HPDE6-E6E7 (cell line): ENCODE results near the gene KIF5A.

Source experiments
- DNase-seq: peaks from one replicate; pipeline ENCODE4 v3.0.0; 2011; ENCODE audit warnings: missing footprints; ENCODE audit errors: extremely low spot score

The KIF5A gene

DNA sequence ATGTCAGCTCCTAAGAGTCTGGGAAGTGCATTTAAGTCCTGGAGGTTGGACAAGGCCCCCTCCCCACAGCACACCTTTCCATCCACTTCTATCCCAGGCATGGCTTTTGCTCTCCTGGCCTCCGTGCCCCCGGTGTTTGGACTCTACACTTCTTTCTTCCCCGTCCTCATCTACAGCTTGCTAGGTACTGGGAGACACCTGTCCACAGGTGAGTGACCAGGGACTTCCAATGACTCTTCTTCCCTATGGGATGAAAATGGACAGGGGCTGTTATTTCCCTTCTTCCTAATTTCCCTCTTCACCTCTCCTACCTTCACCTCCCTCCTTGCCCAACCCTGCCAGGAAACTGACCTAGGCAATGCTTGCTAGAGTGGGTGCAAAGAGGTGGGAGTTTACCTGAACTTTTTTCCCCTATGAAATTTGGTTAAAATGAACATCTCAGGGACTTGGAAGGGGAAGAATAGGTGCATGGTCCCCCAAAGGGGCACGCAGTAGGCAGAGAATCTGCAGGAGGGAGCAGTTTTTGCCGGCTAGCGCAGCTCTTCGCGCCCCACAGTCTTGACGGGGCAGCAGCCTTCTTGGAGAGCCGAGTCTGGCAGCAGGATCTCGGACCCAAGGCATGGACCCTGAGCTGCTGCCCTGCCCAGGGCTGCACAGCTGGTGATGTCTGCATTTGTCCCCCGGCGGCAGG is 70.5 kb downstream of the KIF5A start:
- DNase-seq, result no peak

DNA sequence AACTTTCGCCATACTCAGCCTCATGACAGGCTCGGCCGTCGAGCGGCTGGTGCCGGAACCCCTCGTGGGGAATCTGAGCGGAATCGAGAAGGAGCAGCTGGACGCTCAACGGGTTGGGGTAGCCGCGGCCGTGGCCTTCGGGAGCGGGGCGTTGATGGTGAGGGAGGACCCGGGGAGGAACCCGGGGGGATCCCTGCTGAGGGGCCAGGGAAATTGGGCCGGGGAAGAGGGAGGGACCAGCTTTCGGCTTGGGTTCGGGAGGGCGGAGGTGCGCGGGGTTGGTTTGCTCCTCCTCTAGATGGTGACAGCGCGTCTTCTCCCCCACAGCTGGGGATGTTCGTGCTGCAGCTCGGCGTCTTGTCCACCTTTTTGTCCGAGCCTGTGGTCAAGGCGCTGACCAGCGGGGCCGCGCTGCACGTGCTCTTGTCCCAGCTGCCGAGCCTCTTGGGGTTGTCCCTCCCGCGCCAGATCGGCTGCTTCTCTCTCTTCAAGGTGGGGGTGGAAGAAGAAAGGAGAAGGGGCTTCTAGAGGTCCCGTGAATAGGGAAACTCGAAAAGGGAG is 71.2 kb downstream of the KIF5A start:
- no peak for DNase-seq

DNA sequence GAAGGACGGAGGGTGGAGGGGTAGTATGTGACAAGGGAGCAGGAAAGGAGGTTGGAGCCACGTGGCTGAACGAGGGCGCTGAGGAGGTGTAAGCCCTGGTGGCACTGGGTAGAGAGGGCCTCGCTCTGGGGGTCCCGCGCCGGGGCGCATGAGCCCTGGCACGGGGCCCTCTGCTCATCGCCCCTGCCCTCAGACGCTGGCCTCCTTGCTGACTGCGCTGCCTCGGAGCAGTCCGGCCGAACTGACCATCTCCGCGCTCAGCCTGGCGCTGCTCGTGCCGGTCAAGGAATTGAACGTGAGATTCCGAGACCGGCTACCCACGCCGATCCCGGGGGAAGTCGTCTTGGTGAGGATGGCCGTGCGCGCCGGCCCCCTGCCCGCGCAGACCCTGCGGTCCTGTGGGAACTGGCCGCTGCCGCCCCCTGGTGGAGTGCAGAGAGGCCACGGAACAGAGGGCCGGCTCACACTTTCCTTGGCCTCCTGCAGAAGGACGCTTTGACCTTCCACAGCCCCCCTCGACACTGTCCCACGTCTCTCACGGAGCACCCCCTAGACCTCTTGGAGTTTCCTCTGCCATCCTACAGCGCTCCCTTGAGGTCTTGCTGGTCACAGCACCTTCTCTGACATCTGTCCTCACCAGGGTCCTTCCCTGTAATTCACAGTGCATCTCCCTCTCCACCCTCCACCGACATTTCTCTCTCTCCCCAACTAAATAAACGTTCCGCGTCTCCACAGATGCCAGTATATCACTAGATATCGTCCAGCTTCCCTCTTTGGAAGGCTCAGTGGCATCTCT is 71.9 kb downstream of the KIF5A start:
- no peak for DNase-seq

DNA sequence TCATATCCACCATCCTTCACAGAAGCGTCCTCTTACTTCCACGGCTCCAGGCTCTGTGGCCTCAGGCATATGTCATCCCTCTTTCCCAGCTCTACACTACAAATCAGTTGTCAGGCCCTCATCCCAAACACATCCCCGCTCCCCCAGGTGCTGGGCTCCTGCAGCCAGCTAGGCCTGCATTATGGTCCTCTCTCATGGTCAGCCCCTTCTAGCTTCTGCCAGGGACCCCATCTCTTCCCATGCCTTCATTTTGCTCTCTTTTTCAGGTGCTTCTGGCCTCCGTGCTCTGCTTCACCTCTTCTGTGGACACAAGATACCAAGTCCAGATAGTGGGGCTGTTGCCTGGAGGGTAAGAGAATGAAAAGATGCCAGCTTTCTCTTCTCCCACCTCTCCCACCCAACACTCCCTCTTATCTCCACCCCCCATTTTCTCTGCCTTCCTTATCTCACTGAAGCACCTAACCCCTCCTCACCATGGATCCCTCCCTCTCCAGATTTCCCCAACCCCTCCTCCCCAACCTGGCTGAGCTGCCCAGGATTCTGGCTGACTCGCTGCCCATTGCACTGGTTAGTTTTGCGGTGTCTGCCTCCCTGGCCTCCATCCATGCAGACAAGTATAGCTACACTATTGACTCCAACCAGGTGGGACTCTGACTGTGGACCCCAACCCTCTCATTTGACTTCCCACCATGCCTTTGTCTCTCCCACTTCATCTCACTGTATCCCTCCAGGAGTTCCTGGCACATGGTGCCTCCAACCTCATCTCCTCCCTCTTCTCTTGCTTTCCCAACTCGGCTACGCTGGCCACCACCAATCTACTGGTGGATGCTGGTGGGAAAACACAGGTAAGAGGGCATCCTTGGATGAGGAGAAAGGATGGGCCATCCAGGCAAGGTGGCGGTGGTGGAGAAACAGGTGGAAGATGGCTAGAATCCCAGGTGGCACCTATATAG is 72.7 kb downstream of the KIF5A start:
- DNase-seq, result no peak

DNA sequence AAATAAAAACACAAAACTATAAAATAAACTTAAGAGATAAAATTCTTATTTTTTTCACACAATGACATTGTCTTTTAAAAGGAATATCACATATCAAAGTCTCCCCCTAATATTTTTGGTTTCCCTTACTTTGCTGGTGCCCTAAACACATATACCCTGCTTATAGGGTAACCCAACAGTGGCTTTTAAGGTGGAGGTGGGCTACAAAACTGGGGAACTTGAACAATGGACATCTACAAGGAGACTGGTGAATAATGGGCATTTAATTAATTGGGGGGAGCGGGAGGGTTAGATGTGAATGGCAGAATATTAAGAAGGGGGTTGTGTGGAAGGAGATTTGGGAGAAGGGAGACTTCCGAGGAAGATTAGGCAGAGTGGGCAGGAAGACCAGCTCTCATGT is 73.5 kb downstream of the KIF5A start:
- no peak for DNase-seq

DNA sequence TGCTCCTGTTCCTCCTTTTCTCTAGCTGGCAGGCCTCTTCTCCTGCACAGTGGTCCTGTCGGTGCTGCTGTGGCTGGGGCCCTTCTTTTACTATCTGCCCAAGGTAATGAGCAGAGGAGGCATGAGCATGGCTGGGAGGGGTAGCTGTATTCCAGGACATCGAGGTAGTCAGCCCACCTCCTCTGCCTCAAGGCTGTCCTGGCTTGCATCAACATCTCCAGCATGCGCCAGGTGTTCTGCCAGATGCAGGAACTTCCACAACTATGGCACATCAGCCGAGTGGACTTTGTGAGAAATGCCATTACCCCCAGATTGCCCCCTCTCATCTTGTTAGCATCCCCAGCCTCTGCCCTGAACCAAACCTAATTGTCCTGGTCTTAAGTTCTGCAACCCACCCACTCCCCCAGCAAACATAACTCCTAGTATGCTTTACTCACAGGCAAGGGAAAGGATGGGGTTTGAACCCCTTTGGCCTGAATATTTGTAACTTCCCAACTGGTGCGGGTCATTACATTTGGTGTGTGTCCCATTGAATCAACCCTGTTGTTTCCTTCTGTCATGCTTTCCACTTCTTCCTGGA is 74.1 kb downstream of the KIF5A start:
- no peak for DNase-seq

DNA sequence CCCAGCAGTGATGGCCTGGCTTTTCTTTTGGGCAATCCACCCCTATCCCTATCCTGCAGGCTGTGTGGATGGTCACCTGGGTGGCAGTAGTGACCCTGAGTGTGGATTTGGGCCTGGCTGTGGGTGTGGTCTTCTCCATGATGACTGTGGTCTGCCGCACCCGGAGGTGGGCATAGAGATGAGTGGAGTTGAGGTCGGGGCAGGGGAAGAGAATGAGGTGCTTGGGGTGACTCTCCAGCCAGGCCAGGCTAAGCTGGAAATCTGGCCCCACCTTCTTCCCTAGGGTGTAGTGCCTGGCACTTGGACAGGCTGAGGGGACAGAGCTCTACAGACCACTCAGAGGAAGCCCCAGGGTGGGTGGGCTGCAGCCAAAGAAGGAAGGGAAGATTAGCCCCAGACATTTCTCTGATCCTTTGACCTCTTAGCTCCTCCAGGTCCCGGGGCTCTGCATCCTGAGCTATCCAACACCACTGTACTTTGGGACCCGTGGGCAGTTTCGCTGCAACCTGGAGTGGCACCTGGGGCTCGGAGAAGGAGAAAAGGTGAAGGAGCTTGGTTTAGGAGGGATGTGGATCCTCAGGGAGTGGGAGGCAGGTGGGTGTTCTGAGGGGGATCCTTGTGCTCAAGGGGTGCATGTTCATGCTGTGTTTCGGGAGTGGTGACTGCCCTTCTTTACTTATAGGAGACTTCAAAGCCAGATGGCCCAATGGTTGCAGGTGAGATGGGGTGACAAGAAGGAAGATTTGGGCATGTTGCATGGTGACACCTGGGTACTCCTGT is 74.8 kb downstream of the KIF5A start:
- no peak for DNase-seq

DNA sequence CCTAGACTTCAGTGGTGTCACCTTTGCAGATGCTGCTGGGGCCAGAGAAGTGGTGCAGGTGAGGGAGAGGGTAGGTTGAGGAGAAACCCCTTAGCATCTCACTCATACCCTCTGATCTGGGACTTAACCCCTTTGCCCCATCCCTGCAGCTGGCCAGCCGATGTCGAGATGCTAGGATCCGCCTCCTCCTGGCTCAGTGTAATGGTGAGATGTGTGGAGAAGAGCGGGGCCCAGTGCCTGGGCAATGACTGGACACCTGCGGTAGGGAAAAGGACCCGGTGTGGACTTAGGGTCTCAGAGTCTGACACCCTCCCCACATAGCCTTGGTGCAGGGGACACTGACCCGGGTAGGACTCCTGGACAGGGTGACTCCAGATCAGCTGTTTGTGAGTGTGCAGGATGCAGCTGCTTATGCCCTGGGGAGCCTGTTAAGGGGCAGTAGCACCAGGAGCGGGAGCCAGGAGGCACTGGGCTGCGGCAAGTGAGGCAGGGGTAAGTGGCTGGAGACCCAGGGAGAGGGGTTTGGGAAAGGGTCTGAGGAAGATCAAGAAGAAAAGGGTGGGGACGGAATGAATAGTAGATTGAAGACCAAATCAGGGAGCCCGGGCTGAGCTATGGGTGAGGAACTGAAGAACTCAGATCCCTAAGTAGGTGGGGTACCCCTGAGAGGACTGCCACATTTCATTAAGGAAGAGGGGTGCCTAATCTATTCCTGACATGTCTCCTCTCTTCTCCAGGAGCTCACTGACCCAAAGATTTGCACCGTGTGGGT is 75.6 kb downstream of the KIF5A start:
- no peak for DNase-seq

DNA sequence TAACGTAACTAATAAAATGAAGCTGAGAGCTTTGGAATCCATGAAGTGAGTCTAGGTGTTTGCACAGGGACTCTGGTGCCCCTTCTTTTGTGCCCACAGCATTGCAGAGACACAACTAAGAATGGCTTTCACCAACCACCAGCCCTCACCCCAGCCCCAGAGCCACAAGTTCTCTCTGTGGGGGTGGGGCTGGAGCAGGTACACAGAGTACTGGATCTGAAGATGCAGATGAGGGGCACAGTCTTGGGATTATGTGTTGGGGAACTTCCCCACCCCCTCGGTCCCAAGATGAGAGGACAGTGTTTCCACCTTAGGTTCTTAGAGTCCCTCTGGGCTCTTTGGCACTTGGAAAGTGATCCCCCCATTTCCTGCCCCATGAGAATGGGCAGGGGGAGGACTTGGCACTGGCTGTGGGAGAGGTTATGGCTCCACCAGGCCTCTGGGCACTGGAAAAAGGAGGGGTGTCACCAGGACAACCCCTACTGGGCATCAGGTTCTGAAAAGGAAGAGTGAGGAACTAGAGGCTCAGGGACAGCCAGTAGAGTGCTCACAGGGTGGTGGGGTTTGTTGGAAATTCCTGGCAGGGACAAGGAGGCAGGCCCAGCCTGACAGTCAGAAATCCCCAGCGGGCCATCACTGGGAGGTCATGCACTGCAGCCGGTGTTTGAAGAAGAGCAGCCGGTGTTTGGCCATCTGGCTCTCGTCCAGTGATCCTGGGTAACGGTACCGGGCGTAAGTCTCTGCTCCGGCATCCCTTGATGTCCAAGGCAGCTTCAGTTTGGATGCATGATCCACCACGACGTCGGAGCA is 76.5 kb downstream of the KIF5A start:
- no peak for DNase-seq

DNA sequence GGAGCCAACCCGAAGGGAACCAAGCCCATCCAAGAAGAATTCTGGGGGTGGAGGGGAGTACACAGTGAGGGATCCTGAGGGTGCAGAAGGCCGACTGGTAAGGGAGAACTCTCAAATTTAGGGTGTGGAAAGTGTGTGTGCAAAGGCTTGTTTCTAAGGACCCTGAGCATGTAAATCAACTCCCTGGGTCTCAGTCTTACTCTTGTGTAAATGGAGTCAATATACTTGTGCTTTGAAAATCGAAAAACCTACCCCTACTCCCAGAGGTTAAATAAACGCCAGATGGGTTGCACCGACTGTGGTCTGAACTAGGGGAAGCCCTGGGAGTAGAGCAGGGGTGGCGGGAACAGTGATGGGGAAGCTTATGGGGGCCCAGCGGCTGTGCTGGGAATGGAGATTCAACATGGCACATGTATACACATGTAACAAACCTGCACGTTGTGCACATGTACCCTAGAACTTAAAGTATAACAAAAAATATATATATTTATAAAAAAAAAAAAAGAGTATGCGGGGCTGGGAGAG is 77.1 kb downstream of the KIF5A start:
- DNase-seq, result no peak

DNA sequence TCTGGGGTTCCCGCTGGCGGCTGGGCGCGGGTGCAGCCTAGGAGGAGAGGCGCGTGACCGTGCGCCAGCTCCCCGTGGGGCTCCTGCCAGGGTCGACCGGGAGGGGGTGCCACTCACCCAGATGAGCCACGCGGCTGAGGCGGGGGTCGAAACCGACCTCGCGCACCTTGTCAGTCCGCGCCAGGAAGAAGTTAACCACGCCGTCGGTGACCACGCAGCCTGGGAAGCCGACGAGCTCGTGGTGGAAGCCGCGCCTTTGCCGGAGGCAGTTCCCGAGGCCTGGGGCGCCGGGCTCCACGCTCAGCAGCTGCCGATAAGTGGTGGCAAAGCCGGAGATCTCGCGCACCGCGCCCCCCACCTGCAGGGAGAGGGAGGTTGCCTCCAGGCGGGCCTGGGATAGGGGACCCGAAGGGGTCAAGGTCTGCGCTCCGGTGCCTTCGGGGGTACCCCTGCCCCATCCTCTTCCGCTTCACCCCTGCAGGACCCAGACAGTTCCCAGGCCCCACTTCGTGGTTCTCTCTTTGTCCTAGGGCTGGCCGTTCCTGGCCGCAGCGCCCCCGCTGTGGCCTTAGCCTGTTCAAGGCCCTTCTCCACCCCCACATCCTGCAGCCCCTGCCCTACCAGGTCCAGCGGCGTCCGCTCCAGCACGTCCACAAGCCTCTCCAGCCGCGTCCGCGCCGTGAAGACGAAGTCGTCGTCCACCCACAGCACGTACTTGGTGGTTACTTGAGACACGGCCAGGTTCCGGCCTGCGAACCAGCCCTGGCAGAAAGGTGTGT is 77.8 kb downstream of the KIF5A start:
- no peak for DNase-seq

DNA sequence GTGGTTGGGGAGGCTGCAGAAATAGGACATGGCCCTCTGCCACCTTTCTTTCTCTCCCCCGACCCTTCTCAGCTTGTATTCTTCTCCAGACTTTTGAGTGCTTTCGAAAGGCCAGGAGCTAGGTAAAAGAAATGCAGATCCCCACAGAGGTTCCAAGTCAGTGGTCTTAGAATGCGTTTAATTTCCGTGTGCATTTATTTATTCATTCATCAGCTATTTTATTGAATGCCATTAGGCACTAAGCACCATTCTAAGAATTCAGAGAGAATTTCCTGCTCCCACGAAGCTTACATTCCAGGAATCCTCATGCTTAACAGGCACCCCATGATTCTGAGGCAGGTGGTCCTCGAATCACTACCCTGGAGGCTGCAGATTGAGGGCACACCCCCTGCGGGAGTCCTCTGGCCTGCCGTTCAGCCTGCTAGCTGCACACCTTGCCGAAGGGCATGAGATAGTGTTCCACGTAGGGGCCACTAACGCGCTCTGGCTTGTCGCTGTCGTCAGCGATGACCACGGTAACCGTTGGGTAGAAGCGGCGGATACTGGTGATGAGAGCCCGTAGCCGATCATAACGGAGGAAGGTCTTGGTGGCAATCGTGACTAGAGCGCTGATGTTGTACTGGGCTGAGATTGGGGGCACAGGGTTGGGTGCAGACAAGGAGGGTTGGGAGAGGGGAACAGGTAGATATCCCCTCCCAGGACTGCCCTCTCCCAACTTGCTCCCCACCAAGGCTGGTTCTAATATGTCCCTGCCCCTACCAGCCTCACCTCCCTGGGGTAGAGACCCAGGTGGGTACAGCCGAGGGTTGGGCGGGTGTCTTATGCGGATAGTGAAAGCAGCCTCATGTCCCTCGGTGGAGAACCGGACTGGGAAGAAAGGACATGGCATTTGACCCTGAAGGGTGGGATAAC is 78.7 kb downstream of the KIF5A start:
- DNase-seq, result no peak

DNA sequence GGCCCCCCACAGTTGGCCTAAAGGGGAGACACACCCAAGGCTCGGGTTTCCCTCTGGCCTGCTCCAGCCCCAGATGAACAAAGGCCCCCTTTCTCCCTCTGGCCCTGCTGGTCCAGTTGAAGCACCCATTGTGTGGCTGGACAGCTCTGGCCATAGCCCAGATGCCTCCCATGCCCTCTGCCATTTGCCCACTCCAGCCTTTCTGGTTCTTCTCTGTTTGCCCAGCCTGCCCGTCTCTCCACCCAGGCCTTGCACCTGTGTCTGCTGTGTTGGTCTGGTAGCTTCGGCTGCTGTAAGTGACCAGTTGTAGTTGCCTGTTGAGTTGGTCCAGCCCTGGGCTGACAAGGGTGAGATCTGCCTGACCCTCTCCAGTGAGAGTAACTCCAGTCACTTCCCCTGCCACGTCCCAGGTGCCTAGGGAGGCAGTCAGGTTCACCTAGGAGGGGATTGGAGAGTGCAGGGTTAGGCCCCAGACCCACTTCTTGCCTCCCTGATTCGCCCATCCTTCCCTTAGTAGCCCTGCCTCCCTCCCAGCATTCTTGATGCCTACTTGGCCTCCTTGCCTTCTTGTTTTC is 80.1 kb downstream of the KIF5A start:
- DNase-seq, result no peak

DNA sequence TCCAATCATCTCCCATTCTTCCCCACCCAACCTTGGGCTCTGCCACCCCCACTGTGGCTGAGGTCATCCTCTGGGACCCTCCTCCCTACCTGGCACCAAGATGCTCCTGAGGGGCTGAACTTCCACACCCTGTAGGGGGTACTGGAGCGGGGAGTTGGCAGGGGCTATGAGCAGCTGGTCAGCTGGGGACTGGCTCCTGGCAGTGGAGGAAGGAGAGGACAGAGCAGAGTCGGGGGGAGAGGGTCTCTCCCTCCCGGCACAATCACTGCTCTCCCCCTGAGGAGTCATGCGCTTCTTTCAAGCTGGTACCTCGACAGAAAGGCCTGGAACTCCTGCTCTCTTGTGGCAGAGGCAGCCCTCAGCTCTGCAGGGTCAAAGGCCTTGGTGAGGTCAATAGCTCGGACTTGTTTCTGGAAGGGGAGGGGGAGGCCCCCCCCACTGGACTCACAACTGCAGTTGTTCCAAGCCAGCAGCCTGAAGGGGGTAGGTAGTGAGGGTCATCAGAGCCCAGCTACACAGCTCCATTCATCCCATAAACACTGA is 81.1 kb downstream of the KIF5A start:
- no peak for DNase-seq

DNA sequence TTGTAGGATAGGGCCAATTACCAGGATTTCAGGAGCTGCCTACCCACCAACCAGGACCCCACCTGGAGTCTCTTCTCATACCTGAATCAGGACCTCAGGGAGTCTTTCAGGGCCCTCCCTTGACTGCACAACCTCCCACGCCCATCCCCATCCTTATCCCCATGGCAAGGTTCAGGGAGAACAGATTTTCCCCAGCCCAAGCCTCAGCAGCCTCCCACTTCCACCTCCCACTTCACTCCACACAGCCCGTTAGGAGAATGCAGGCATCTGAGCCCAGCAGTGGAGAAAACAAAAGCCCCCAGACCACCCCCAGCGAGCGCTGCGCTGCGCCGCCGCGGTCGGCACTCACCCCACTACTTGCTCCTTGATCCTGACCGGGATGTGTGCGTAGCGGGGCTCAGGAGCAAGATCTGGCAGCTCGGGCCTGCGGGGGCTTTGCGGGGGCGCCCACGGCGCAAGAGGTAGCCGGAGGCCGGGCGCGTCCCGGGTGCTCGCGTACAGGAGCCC is 81.8 kb downstream of the KIF5A start:
- no peak for DNase-seq
